ENCODE measurements around the gene KCTD6. TPM values are rescaled to one million over a fixed set of nuclear protein-coding genes. Genes with fewer than 3 reads are reported as not detected.

KCTD6 gene
- total and polyA plus RNA-seq, 2 of the 8 experiments (the other 6 are each of a cell fraction or from before 2014, with no cell fraction given), result 17.4 to 21.4 TPM

DNA sequence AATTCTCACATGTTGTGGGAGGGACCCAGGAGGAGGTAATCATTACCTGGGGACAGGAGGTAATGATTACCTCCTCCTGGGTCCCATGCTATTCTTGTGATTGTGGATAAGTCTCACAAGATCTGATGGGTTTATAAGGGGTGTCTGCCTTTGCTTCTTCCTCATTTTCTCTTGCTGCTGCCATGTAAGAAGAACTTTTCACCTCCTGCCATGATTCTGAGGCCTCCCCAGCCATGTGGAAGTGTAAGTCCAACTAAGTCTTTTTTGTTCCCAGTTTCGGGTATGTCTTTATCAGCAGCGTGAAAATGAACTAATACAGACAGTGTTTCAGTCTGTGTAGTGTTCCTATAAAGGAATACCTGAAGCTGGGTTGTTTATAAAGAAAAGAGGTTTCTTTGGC lies 13.1 kb upstream of the KCTD6 start (continued):
- TF ChIP-seq, protein P1, sequence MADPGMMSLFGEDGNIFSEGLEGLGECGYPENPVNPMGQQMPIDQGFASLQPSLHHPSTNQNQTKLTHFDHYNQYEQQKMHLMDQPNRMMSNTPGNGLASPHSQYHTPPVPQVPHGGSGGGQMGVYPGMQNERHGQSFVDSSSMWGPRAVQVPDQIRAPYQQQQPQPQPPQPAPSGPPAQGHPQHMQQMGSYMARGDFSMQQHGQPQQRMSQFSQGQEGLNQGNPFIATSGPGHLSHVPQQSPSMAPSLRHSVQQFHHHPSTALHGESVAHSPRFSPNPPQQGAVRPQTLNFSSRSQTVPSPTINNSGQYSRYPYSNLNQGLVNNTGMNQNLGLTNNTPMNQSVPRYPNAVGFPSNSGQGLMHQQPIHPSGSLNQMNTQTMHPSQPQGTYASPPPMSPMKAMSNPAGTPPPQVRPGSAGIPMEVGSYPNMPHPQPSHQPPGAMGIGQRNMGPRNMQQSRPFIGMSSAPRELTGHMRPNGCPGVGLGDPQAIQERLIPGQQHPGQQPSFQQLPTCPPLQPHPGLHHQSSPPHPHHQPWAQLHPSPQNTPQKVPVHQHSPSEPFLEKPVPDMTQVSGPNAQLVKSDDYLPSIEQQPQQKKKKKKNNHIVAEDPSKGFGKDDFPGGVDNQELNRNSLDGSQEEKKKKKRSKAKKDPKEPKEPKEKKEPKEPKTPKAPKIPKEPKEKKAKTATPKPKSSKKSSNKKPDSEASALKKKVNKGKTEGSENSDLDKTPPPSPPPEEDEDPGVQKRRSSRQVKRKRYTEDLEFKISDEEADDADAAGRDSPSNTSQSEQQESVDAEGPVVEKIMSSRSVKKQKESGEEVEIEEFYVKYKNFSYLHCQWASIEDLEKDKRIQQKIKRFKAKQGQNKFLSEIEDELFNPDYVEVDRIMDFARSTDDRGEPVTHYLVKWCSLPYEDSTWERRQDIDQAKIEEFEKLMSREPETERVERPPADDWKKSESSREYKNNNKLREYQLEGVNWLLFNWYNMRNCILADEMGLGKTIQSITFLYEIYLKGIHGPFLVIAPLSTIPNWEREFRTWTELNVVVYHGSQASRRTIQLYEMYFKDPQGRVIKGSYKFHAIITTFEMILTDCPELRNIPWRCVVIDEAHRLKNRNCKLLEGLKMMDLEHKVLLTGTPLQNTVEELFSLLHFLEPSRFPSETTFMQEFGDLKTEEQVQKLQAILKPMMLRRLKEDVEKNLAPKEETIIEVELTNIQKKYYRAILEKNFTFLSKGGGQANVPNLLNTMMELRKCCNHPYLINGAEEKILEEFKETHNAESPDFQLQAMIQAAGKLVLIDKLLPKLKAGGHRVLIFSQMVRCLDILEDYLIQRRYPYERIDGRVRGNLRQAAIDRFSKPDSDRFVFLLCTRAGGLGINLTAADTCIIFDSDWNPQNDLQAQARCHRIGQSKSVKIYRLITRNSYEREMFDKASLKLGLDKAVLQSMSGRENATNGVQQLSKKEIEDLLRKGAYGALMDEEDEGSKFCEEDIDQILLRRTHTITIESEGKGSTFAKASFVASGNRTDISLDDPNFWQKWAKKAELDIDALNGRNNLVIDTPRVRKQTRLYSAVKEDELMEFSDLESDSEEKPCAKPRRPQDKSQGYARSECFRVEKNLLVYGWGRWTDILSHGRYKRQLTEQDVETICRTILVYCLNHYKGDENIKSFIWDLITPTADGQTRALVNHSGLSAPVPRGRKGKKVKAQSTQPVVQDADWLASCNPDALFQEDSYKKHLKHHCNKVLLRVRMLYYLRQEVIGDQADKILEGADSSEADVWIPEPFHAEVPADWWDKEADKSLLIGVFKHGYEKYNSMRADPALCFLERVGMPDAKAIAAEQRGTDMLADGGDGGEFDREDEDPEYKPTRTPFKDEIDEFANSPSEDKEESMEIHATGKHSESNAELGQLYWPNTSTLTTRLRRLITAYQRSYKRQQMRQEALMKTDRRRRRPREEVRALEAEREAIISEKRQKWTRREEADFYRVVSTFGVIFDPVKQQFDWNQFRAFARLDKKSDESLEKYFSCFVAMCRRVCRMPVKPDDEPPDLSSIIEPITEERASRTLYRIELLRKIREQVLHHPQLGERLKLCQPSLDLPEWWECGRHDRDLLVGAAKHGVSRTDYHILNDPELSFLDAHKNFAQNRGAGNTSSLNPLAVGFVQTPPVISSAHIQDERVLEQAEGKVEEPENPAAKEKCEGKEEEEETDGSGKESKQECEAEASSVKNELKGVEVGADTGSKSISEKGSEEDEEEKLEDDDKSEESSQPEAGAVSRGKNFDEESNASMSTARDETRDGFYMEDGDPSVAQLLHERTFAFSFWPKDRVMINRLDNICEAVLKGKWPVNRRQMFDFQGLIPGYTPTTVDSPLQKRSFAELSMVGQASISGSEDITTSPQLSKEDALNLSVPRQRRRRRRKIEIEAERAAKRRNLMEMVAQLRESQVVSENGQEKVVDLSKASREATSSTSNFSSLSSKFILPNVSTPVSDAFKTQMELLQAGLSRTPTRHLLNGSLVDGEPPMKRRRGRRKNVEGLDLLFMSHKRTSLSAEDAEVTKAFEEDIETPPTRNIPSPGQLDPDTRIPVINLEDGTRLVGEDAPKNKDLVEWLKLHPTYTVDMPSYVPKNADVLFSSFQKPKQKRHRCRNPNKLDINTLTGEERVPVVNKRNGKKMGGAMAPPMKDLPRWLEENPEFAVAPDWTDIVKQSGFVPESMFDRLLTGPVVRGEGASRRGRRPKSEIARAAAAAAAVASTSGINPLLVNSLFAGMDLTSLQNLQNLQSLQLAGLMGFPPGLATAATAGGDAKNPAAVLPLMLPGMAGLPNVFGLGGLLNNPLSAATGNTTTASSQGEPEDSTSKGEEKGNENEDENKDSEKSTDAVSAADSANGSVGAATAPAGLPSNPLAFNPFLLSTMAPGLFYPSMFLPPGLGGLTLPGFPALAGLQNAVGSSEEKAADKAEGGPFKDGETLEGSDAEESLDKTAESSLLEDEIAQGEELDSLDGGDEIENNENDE (IDR thresholded peaks at IDR 0.05; ENCODE audit: insufficient replicate concordance, low read length), result no peak
- TF ChIP-seq EGR1 (IDR thresholded peaks at IDR 0.05; ENCODE audit: borderline replicate concordance, low read depth, low read length), result no peak
- TF ChIP-seq GABPA (IDR thresholded peaks at IDR 0.05; ENCODE audit: borderline replicate concordance, insufficient read depth, low read length), result no peak
- no peak for TF ChIP-seq RFX5 (IDR thresholded peaks at IDR 0.05; ENCODE audit: borderline replicate concordance, low read depth, low read length)
- no peak for TF ChIP-seq SRF (IDR thresholded peaks at IDR 0.05; ENCODE audit: low read depth, low read length)
- TF ChIP-seq EZH2 (IDR thresholded peaks at IDR 0.05; ENCODE audit: low read depth, low read length, severe bottlenecking), result no peak
- TF ChIP-seq CTBP2 (IDR thresholded peaks at IDR 0.05; ENCODE audit: borderline replicate concordance, insufficient read depth, insufficient read length, low read length), result no peak
- TF ChIP-seq, protein P2, sequence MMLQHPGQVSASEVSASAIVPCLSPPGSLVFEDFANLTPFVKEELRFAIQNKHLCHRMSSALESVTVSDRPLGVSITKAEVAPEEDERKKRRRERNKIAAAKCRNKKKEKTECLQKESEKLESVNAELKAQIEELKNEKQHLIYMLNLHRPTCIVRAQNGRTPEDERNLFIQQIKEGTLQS (IDR thresholded peaks at IDR 0.05; ENCODE audit: insufficient read depth, low read depth, low read length), result no peak
- no peak for TF ChIP-seq SUZ12 (IDR thresholded peaks at IDR 0.05; ENCODE audit: low read length)
- TF ChIP-seq GTF2F1 (IDR thresholded peaks at IDR 0.05; ENCODE audit: borderline replicate concordance, low read depth, low read length), result no peak
